Activated naive CD4-positive, alpha-beta T cell treated with Interleukin-2 at 50 U/mL for 16 hours (primary cell): Measurements from ENCODE around the gene CDA.
A peak's percentile ranks its signal among the peaks of the same experiment; 100 is the strongest.

Experiments used
- DNase-seq: peaks from one replicate; pipeline ENCODE4 v3.0.0-alpha.2; 2020

Gene CDA

DNA sequence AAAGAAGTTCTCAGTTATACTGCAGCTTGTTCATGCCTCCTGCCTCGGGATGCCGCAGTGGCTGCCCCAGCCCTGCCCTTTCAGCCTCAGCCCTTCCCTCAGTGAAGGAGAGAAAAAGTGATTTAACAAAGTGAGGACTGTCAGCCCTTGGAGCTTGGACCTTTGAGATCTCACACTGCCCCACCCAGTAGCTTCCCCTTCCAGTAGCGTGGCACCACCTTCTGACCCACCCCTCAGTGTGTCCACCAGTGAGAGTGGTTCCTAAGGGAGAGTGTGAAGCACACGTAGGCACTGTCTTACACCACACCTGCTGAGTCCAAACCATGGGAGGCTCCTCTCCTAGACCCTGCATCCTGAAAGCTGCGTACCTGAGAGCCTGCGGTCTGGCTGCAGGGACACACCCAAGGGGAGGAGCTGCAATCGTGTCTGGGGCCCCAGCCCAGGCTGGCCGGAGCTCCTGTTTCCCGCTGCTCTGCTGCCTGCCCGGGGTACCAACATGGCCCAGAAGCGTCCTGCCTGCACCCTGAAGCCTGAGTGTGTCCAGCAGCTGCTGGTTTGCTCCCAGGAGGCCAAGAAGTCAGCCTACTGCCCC lies at the start of gene CDA:
Gene CDA, plus strand, starts transcription at position 464 of the 592 bp plus-strand sequence. Its CDS starts 33 bp downstream, at position 497.
- no peak for DNase-seq

DNA sequence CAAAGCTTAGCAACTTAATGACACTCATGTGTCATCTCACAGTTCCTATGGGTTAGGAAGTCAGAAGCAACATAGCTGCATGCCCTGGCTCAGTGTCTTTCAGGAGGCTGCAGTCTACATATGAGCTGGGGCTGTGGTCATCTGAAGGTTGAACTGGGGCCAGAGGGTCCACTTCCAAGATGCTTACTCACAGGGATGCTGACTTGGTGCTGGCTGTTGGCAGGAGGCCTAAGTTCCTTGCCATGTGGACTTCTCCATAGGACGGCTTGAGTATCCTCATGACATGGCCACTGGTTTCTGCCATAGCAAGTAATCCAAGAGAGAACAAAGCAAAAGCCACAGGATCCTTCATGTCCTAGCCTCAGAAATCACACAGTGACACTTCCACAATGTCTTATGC lies 48.6 kb upstream of the CDA start:
- DNase-seq, result no peak

DNA sequence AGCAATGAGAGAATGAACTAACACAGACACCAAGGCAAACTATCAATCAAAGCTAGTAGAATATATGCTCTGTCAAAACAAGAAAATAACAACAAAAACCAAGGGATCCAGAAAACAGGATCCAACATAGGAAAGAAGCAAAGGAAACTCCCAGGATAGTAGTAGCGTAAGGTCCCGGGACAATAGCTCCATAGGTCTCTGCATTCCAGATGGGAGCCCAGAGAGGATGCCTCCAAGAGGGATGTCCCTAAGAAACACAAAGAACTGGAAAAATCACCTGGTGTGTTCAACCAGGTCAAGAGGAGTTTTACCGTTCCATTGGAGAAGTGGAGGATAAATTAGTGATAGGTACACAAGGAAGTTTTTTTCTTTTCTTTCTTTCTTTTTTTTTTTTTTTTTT lies 42.3 kb upstream of the CDA start:
- DNase-seq, result no peak

DNA sequence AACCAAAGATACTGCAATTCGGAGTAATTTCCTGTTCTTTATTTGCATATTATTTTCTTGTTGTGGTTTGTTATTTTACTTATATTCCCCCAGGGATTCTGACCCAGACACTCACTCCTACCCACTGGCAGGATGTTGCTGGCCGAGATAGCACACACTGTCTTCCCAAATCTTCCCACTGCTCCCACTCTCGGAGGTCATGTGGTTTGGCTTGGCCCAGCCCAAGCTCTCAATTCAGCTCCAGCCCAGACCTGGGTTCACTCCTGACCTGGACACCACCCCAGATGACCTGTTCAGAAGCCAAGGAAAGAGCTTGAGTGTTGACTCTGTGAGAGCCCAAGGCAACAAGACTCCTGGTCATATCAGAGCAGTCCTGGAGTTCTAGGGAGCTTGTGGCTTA lies 37.7 kb upstream of the CDA start:
- DNase-seq, result no peak

DNA sequence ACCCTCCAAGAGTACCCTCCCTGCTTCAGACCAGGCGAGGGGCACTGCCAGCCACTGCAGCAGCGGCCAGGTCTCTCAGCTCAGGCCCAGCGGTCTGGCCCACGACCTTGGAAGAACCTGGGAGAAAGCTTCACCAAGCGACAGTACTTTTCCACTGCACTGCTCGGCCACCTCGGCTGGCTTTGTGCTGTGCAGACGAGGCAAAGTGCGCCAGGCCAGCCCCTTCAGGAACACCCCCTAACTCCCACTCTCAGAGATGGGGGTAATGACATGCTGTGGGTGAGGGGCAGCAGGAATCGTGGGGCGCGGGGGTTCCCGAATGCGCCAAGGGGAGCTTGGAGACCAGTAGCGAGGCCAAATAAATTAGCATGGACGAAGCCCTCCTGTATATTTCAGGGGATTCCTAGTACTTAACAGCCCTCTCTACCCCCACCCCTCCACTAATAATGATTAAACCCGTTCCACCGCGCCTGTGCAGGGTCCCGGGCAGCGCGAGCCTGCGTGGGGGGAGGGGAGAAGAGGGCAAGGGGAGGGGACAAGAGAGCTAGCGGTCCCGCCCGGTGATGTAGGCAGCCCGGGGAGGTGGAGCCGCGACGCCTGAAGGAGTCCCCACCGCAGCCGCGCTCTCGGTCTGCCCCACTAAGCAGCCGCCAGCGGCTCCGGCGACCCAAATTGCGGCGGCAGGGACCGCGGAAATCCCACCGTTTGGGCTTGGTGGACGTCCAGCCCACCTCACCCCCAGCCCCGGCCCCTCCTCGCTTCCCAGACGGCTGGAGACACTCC lies 36.8 kb upstream of the CDA start, which contains the start of gene FAM43B:
Gene FAM43B, plus strand, starts transcription at position 629 of the 783 bp plus-strand sequence. CDS start 401 bp downstream, outside the sequence.
- DNase-seq, result no peak

DNA sequence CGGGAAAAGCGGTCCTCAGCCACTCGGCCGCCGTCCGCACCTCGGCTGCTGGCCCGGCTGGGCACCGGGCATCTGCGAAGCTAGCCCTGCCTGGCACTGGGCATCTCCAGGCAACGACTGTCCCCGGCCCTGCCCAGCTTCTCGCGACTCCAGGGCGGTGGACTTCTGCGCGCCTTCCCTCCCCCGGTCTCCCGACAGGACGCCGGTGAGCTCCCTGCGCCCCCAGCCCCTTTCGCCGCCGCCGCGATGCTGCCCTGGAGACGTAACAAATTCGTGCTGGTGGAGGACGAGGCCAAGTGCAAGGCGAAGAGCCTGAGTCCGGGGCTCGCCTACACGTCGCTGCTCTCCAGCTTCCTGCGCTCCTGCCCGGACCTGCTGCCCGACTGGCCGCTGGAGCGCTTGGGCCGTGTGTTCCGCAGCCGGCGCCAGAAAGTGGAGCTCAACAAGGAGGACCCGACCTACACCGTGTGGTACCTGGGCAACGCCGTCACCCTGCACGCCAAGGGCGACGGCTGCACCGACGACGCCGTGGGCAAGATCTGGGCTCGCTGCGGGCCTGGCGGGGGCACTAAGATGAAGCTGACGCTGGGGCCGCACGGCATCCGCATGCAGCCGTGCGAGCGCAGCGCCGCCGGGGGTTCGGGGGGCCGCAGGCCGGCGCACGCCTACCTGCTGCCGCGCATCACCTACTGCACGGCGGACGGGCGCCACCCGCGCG lies 36.0 kb upstream of the CDA start:
- DNase-seq, result no peak

DNA sequence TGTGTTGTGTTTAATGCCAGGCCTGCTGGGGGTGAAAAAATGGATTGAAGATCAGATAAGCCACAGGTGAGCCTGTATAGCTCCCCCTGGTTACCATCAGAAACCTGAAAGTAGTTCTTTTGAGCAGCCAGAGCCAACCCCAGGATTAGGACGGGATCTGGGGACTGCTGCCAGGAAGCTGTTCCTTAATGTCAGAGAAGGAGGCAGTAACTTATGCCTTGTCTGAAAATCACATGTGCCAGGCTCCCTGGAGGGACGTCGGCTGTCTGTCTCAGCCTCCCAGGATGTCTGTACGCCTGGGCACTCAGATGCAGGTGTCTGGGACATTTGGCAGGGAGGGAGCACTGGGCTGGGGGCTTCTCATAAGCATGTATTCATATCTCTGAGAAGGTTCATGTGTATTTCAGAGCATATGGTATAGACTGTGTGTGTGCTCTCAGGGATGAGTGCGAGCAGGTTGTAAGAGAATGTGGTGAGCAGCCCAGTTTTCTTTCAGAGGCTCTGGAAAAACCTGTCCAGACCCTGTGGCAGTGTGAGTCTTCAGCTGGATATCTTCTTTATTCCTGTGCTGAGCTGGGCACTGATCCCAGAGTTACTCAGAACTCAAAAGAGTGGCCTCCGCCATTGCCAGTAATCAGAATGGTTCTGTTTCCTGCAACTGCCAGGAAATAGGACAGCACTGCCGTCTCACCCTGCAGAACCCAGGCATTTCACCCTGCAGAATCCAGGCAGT lies 33.7 kb upstream of the CDA start:
- no peak for DNase-seq

DNA sequence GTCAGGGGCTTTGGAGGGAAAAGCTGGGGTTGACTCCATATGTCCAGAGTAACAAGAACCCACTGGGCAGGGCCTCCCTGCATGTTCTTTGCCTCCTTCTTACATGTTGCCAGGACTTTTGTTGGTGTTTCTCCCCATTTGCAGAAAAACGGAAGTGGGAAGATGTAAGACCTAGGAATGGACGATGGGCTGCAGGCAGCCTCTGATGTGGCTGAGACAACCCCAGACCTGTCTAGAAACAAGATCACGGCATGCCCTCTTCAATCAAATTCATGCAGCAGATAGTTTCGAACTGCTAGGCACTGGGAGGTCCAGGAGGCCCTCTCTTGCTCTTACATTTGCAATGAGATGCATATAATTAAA lies 33.2 kb upstream of the CDA start:
- no peak for DNase-seq

DNA sequence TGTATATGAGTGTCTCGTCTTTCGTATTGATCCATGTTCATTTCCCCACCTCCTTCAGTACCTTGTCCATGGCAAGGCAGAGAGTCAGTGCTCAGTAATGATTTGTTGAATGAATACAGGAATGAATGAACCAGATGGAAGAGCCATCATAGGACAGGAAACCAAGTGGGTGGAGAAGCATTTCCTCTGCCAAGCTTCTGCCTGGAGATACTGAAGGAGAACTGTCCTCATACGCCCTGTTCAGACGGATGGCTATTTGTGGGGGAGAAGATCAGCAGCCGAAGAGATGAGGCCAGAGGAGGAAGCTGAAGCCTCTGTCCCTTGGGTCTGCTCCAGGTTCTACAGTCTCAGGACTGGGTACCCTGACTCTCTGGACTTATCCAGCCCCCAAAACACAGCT lies 30.7 kb upstream of the CDA start:
- no peak for DNase-seq

DNA sequence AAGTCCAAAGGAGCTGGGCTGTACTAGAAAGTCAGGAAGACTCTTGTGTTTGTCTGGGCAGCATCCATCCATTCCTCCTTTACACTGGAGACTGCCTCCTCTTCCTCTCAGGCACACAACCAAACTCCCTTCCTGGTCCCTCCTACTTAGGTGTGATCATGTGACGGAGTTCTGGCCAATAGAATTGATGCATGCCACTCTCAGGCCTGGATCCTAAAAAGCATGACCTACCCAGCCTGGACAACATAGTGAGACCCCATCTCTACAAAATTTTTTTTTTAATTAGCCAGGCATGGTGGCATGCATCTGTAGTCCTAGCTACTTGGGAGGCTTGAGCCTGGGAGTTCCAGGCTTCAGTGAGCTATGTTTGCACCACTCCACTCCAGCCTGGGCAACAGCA lies 27.9 kb upstream of the CDA start:
- DNase-seq, result no peak

DNA sequence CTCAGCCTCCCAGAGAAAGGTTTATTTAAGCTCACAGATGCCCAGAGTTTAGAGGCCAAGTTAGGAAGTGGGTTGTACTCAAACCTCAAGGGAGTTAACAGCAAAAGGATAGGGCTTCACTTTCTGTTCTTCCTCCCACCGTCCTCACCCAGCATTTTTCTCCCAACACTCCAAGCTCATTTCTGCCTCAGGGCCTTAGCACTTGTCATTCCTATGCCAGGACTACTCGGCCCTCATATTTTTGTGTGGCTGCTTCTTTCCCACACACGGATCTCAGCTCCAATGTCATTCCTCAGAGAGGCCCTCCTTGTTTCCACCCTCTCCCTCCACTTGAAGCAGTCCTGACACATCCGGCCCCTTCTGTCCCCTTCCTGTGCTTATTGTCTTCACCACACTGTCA lies 23.7 kb upstream of the CDA start:
- no peak for DNase-seq

DNA sequence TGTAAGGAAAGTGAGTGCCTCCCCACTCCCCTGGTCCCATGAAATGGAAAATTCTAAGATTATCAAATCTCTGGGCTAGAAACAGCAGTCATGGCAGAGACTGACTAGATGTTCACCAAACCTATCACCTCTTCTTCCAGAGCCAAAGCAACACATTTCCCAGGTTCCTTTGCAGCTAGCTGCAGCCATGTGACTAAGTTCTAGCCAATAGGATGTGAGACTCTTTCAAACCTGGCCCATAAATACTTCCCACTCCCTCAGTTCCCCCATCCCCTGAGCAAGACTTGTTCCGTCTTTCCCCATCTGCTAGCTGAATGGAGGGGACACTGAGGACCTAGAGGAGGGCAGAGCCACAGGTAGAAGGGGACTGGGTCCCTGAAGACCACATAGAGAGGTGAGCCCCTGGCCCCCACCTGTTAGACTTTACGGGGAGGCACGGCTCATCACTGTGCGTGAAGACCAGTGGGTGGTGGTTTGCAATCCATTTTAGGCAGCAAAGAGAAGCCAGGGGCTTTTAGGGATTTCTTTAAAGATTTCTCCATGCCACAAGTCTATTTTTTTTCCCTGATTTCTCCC lies 19.3 kb upstream of the CDA start:
- no peak for DNase-seq

DNA sequence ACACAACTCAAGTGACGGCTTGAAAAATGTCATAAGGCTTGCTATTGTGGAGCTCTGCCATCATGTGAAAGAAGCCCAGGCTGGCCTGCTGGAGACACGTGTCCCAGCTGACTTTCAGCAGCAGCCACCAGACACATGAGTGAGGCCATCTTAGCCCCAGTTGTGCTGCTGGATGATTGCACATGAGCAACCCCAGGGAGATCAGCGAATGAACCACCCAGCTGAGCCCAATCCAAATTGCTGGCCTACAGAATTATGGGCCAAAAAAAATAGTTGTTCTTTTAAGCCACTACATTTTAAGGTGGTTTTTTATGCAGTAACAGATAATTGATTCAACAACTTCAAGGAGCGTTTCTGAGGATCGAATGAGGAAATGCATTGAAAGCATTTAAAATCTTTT lies 17.5 kb upstream of the CDA start:
- no peak for DNase-seq

DNA sequence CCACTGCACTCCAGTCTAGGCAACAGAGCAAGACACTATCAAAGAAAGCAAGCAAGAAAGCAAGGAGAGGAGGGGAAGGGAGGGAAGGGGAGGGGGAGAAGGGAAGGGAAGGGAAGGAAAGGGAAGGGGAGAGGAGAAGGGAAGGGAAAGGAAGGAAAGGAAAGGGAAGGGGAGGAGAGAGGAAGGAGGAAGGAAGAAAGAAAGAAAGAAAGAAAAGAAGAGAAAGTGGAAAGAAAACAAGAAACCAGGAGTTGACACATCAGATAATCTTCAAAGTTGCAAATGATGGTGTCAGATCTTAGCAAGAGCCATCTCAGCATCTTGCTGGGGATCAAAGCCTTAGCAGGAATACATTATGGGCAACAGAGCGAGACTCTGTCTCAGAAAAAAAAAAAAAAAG lies 14.9 kb upstream of the CDA start:
- no peak for DNase-seq

DNA sequence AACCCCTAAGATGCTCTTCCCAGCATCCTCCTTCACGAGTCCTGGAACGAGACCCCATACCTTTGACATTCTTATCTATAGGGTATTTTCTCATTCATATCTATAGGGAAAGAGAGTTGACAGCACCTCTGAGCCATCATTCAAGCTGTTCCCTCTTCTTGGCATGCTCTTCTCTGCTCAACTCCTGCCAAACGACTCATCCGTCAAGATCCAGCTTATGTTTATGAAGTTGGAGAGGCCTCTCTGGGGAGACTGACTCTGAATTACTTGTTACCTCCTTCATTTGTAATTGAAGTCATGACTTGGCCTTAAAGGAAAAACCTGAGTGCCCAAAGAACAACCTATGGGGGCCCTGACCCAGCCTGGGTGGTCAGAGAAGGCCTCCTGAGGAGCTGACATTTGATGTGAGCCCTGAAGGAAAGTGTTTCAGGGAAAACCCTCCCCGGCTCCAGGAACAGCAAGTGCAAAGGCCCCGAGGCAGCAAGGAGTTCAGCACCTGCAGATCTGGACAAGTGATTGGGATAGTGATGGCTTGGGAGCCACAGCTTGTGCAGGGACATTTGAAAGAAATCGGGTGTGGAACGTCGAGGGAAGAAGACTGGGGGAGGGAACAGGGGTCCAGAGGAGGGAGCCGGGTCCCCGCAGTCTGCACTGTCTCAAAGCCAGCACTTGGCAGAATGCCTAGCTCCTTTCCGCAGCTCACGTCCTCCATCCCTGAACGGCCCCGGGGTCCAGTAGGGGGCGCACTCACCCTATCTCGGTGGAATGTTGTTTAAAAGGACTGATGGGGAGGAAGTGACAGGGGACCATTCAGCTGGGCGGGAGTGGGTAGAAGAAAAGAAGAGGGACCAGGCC lies 14.0 kb upstream of the CDA start:
- DNase-seq, result peak; percentile 43

DNA sequence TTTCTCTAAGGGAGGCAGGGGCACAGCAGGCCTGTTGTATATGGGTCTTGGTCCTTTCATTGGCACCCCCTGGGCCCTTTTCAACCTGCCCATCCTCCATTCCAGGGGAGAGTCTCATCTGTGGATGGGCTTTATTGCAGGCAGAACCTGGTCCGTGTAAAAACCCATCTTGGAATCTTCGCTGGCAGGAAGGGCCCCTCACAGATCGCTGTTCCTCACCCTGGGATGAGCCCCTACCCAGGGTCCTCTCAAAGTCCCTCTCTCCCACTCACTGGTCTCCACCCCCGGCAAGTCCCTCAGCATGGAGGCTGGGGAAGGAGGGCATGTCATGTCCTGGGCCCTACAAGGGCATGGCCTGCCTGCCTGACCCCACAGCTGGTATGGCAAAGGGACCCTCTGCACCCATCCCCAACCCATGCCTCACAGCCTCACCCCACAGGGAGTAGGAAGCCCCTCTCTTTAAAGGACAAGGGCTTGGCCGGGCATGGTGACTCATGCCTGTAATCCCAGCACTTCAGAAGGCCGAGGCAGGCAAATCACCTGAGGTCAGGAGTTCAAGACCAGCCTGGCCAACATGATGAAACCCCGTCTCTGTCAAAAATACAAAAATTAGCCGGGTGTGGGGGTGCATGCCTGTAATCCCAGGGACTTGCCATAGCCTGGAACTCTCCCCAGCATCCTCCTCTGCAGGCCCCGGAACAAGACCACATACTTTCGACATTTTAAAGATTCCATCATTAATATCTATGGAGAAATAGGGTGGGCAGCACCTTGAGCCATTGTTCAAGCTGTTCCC lies 13.2 kb upstream of the CDA start:
- no peak for DNase-seq

DNA sequence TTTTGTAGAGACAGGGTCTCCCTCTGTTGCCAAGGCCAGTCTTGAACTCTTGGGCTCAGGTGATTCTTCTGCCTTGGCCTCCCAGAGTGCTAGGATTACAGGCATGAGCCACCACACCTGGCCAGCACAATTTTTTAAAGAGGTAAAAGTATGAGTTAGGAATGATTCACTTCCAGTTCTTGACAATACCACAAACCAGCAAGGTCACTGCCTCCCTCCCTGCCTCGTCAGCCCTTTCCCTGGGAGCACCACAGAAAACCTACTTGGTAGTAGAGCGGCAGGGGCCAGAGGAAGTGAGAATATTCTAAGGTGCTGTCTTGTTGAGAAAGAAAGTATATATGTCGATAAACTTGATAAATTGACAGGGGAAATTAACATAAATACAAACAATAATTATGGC lies 10.8 kb upstream of the CDA start:
- no peak for DNase-seq

DNA sequence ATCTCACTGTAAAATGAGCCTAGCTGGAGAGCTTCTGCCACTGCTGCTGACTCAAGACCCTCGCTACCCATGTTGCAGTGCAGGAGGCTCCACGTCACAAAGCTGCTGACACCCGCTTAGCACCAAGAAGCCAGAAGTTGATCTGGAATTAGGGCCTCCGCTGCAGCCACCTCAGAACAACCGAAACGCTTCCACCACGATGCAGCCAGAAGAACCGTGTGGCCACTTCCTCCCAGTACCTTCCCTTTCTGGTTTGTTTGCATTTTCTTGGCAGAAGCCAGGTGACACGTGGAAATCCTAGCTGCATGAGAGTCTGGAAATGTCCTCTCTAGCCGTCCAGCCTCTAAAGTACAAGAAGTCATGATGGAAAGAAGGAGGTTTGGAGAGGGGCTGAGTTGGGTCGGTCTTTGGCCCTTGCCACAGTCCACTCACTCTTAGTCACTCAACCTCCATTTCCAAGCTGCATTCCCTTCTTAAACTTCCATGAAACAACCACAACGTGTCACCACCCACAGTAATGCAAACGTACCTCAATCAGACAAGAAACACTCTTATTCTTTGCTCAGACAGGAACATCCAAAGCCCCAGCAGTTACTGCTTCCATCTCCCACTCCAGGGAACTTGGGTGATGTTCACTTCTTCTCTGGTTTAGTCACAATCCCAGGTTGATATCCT lies 10.0 kb upstream of the CDA start:
- DNase-seq, result no peak

DNA sequence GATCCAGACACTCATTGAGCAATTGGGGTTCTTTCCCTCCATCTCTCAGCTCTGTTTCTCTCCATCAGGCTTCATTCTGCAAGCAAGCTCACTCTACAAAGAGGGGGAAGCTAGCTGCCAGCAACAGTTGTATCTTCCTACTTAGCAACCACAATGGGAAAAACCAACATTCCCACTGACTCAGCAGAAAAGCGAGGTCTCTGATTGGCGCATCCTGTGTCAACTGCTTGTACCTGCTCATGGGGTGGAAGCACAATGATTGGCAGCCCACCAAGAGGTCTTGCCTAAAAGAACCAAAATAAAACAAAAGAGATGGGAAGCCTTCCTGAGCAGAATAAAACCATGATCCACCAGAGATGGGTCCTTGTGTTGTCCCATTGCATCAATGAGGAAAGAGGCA lies 4.0 kb upstream of the CDA start:
- DNase-seq, result no peak

DNA sequence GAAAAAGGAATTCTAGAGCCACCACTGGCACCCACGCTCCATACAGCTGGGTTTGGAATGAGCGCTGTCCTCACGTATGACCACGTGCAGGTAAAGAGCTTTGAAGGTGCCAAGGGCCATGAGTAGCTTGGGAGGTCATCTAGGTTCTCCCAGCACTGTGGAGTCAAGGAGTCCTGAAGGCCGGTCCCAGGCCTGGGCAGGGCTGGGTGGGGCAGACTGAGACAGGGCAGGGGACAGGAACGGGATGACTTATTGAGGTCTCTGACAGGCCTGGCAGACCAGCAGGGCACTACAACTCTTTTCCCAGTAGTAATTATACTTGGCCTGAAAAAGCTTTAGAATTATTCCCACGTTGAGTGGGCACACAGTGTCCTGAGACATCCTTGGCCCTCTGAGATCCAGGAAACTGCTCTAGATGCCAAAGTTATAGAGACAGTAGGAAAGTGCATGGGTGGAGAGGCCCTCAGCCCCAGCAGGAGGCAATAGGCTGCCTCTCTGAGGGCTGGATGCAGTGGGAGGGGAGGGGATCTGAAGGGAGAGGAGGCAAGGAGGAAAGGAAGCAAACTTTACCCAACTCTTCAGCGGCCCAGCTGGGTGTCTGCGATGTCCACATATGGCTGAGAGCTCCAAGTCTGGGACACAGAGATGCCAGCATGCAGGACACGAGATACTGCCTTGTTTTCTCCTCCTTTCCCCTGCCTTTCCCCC lies 1.8 kb upstream of the CDA start:
- DNase-seq, result no peak
